HL-60 (cell line): ENCODE data around the gene PTPRT.

Source experiments
- DNase-seq, 2 experiments: peaks; one replicate each; pipeline ENCODE4 v3.0.0-alpha.2; 2010 to 2020; ENCODE audit warnings: low read depth in 1 of 2, low spot score in 1 of 2
- H3K27ac ChIP-seq: fragments of 250-450 bp; sonication (Bioruptor Pico); replicated peaks from 2 replicates; pipeline ENCODE4 v1.5.1; 2020; ENCODE audit warnings: mild to moderate bottlenecking, moderate library complexity
- H3K27me3 ChIP-seq: fragments of 250-450 bp; sonication (Bioruptor Pico); 2 replicates; pipeline ENCODE4 v1.5.1; 2021; ENCODE audit warnings: mild to moderate bottlenecking, moderate library complexity; ENCODE audit not compliant: insufficient read depth, poor library complexity, severe bottlenecking
- H3K4me3 ChIP-seq: replicated peaks from 2 replicates; pipeline ENCODE4 v1.5.1; 2011; ENCODE audit warnings: mild to moderate bottlenecking, control low read depth, low read length; ENCODE audit not compliant: insufficient read depth
- CTCF ChIP-seq: IDR thresholded peaks from one replicate; pipeline ENCODE4 v1.5.1; 2011; ENCODE audit warnings: low read length, control low read depth, inconsistent platforms; ENCODE audit not compliant: insufficient read depth
- GABPA ChIP-seq: IDR thresholded peaks from 2 replicates; pipeline ENCODE4 v1.6.1; 2012; ENCODE audit warnings: low read depth
- POLR2AphosphoS5 ChIP-seq: IDR thresholded peaks from 2 replicates; pipeline ENCODE4 v1.6.1; 2012; ENCODE audit warnings: low read depth
- REST ChIP-seq: IDR thresholded peaks from 2 replicates; pipeline ENCODE4 v1.6.1; 2012; ENCODE audit warnings: low read depth; ENCODE audit not compliant: insufficient replicate concordance
- SPI1 ChIP-seq: IDR thresholded peaks from 2 replicates; pipeline ENCODE4 v1.6.1; 2012; ENCODE audit warnings: low read depth, mild to moderate bottlenecking, borderline replicate concordance

The PTPRT gene

DNA sequence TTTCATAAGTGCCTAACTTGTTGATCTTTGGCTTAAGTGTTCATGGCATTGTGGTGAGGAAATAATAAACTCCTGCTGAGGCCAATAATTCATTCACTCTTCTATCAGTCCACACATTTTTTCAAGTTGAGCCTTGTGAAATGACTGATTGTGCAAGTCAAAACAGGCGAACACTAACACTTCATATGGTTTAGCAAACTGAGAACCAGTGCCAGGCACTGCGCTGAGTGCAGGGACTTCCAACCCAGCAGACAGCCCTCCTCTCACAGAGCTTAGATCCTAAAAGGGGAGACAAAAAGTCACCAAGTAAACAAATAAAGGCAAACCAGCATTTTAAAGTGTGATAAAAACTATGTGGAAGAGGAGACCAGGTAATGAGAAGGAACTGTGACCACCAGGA, 435.0 kb downstream of the PTPRT start:
- no peaks in the 10 kb centered on the region for H3K27me3 ChIP-seq
- no peak overlapping the region for H3K27ac ChIP-seq
- no peak overlapping the region for H3K4me3 ChIP-seq
- DNase-seq: no peak
- TF ChIP-seq REST (no peak), POLR2AphosphoS5 (no peak), SPI1 (no peak), CTCF (no peak), GABPA (no peak)

DNA sequence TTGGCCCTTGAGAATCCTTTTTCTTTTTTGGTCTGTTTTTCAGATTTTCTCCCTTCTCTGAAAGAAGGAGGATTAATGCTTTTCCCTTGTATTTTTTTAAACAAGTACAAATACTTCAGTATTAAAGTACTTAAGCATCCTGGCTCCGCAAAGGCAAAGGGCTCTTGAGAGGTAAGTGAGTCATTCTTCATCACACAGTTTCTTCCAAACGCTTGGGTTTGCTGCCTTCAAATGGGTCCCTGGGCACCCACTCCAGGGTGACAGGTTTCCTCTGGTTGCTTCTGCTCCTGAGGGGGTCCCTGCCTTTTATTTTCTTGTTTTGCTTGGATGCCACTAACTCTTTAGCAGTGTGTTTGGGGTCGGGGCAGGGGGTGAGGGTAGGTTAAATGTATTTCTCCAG, 437.1 kb downstream of the PTPRT start:
- no peak for DNase-seq
- TF ChIP-seq GABPA (no peak), CTCF (no peak), SPI1 (no peak), REST (no peak), POLR2AphosphoS5 (no peak)
- Histone ChIP-seq H3K4me3 (no peak overlapping the region), H3K27ac (no peak overlapping the region), H3K27me3 (no peaks in the 10 kb centered on the region)

- Histone ChIP-seq H3K27ac (no peak overlapping the region), H3K4me3 (no peak overlapping the region), H3K27me3 (no peaks in the 10 kb centered on the region)
- TF ChIP-seq POLR2AphosphoS5: no peak
- TF ChIP-seq GABPA: no peak
- no peak for TF ChIP-seq CTCF
- no peak for TF ChIP-seq REST
- no peak for TF ChIP-seq SPI1
- no peak for DNase-seq
Observed at GRCh38 chr20:42749556-42749955, 440.1 kb downstream of the PTPRT start.
